KBM-7 (cell line): ENCODE results near the gene SLC44A1.
"Not testable (repeated sequence)": the region's sequence is repeated elsewhere in the genome, so short reads cannot be mapped to it uniquely, and the experiment has no call there.

Experiments
- DNase-seq: peaks from one replicate; pipeline ENCODE4 v3.0.0-alpha.2; 2015
- in situ Hi-C: fragments of 300-500 bp; cut with MboI; formaldehyde crosslinking; loops from 2 replicates; pipeline ENCODE4 v1.14.3; 2020; ENCODE audit warnings: low sequenced_read_pairs, low pct_unique_long_range_greater_than_20kb, mixed read lengths

SLC44A1 gene

GRCh38 chr9:105241356-105242043 is 3.0 kb upstream of the SLC44A1 start:
- in situ Hi-C loops, result no loop called here
- no peak for DNase-seq

- no peak for DNase-seq
- in situ Hi-C loops, result no loop called here
Observed at GRCh38 chr9:105242062-105242461, 2.4 kb upstream of the SLC44A1 start.

- in situ Hi-C loops, result no loop called here
- no peak for DNase-seq
Observed at GRCh38 chr9:105242557-105242956, 1.9 kb upstream of the SLC44A1 start.

GRCh38 chr9:105243015-105243686 is 1.3 kb upstream of the SLC44A1 start:
- in situ Hi-C loops, result no loop called here
- peak; percentile 31 for DNase-seq

GRCh38 chr9:105244734-105245028 is 230 bp downstream of the SLC44A1 start:
- in situ Hi-C loops, result no loop called here
- DNase-seq, result no peak

GRCh38 chr9:105245029-105245890 is 809 bp downstream of the SLC44A1 start:
- peak; percentile 27 for DNase-seq

GRCh38 chr9:105245891-105246161 is 1.4 kb downstream of the SLC44A1 start:
- in situ Hi-C loops, result no loop called here
- DNase-seq, result no peak

More at GRCh38 chr9:105245029-105245890, 809 bp downstream of the SLC44A1 start:
- in situ Hi-C loops, result no loop called here

GRCh38 chr9:105246656-105247173 is 2.3 kb downstream of the SLC44A1 start:
- in situ Hi-C loops, result no loop called here

GRCh38 chr9:105248691-105249090 is 4.2 kb downstream of the SLC44A1 start:
- DNase-seq, result no peak
- in situ Hi-C loops, result no loop called here

More at GRCh38 chr9:105246656-105247173, 2.3 kb downstream of the SLC44A1 start:
- DNase-seq, result no peak

- no peak for DNase-seq
- in situ Hi-C loops, result no loop called here
Observed at GRCh38 chr9:105251133-105251532, 6.7 kb downstream of the SLC44A1 start.

GRCh38 chr9:105251733-105252404 is 7.4 kb downstream of the SLC44A1 start:
- in situ Hi-C loops, result no loop called here
- no peak for DNase-seq

- in situ Hi-C loops, result no loop called here
- no peak for DNase-seq
Observed at GRCh38 chr9:105252405-105252756, 7.9 kb downstream of the SLC44A1 start.

- DNase-seq, result no peak
- in situ Hi-C loops, result no loop called here
Observed at GRCh38 chr9:105254226-105254625, 9.8 kb downstream of the SLC44A1 start.

GRCh38 chr9:105255421-105255820 is 11.0 kb downstream of the SLC44A1 start:
- in situ Hi-C loops, result no loop called here
- no peak for DNase-seq

- in situ Hi-C loops, DNase-seq: not testable (repeated sequence)
Observed at GRCh38 chr9:105256569-105256968, 12.1 kb downstream of the SLC44A1 start.

GRCh38 chr9:105257809-105258208 is 13.4 kb downstream of the SLC44A1 start:
- in situ Hi-C loops, result no loop called here
- no peak for DNase-seq

- DNase-seq, result no peak
- in situ Hi-C loops, result no loop called here
Observed at GRCh38 chr9:105258225-105258737, 13.8 kb downstream of the SLC44A1 start.

GRCh38 chr9:105259274-105259673 is 14.8 kb downstream of the SLC44A1 start:
- no peak for DNase-seq
- in situ Hi-C loops, result no loop called here
